K562 (cell line): Measurements from ENCODE around the gene NSUN2. TPM values are rescaled to one million over a fixed set of nuclear protein-coding genes. Genes with fewer than 3 reads are reported as not detected.

ENCODE experiments used
- CSDE1 ChIP-seq, 2 experiments: fragments of 450-650 bp; IDR thresholded peaks; 2 replicates each; pipeline ENCODE4 v1.6.1; 2016; ENCODE audit warnings: mild to moderate bottlenecking in 1 of 2
- GTF2B ChIP-seq: IDR thresholded peaks from 2 replicates; pipeline ENCODE4 v1.6.1; 2011; ENCODE audit not compliant: insufficient read length; ENCODE audit errors: extremely low read depth
- HNRNPH1 ChIP-seq: fragments of 200-400 bp; formaldehyde crosslinking; optimal IDR thresholded peaks from 2 replicates; pipeline ENCODE3; 2017; ENCODE audit warnings: low read depth, mild to moderate bottlenecking, low read length, moderate library complexity
- L3MBTL2 ChIP-seq: fragments of 450-650 bp; IDR thresholded peaks from 2 replicates; pipeline ENCODE4 v1.6.1; 2016; ENCODE audit warnings: mild to moderate bottlenecking, moderate library complexity
- PYGO2 ChIP-seq: fragments of 450-650 bp; IDR thresholded peaks from 2 replicates; pipeline ENCODE4 v1.6.1; 2016; ENCODE audit warnings: mild to moderate bottlenecking, missing genetic modification characterization, moderate library complexity, missing compliant biosample characterization
- TAF1 ChIP-seq: IDR thresholded peaks from 2 replicates; pipeline ENCODE4 v1.6.1; 2011; ENCODE audit warnings: mild to moderate bottlenecking, low read length, moderate library complexity; ENCODE audit not compliant: insufficient read depth, control insufficient read depth, severe bottlenecking; ENCODE audit errors: extremely low read depth
- ZNF239 ChIP-seq: fragments of 250-450 bp; sonication (Bioruptor Pico); IDR thresholded peaks from 2 replicates; pipeline ENCODE4 v1.4.0; 2020; ENCODE audit warnings: mild to moderate bottlenecking
- ZNF324 ChIP-seq: fragments of 250-450 bp; sonication (Bioruptor Pico); IDR thresholded peaks from 2 replicates; pipeline ENCODE4 v1.4.0; 2020; ENCODE audit warnings: mild to moderate bottlenecking
- ZNF398 ChIP-seq: fragments of 250-450 bp; sonication (Bioruptor Pico); IDR thresholded peaks from 2 replicates; pipeline ENCODE4 v1.8.0; 2021; ENCODE audit warnings: moderate library complexity, mild to moderate bottlenecking, inconsistent platforms
- ZNF583 ChIP-seq: fragments of 250-450 bp; sonication (Bioruptor Pico); IDR thresholded peaks from 2 replicates; pipeline ENCODE4 v1.4.0; 2020
- polyA plus RNA-seq, 8 experiments: library from polyadenylated mRNA; depleted of rRNA in 4 of 8; stranded (reverse) in 5 of 8; unstranded in 3 of 8; fragments of >200 nt; fragmentation: Nextera tagmentation in 2 of 8; fragmentation: Illumina TruSeq in 1 of 8; extraction: Ambion mirVana in 2 of 8; extraction: Trizol in 1 of 8; gene quantifications; 2 replicates each; pipeline versions ENCODE4 v1.2.1 to v1.2.3, GENCODE V29; 2011 to 2014; ENCODE audit warnings: inconsistent platforms in 1 of 8, missing spikeins in 1 of 8
- total RNA-seq, 7 experiments: library from RNA; depleted of rRNA in 6 of 7; stranded (reverse); fragments of >200 nt in 6 of 7; fragmentation: Illumina TruSeq in 2 of 7; extraction: Trizol in 2 of 7; gene quantifications; 2 replicates each; pipeline versions ENCODE4 v1.2.1 to v1.2.3, GENCODE V29; 2011 to 2021; ENCODE audit warnings: low replicate concordance in 1 of 7

NSUN2 gene
- total and polyA plus RNA-seq, 9 of the 15 experiments (the other 6 are each of a cell fraction or from before 2014, with no cell fraction given), result 9.2 to 167 (median 127) TPM

GRCh38 chr5:6606884-6607558 is 25.8 kb downstream of the NSUN2 start (continued):
- no peak for TF ChIP-seq ZNF398 (CRISPR knock-in tag)
- no peak for TF ChIP-seq TAF1
- TF ChIP-seq ZNF324 (CRISPR knock-in tag), result no peak
- TF ChIP-seq PYGO2 (tag), result no peak
- no peak for TF ChIP-seq CSDE1 (IDR thresholded peaks at IDR 0.05)
- TF ChIP-seq GTF2B, result no peak
- TF ChIP-seq ZNF583, result no peak
- TF ChIP-seq ZNF239 (CRISPR knock-in tag), result no peak
- TF ChIP-seq HNRNPH1, result no peak
- TF ChIP-seq L3MBTL2, result no peak
- TF ChIP-seq, all 486 proteins: peak for 0
